Mammary epithelial cell (primary cell): ENCODE results near the gene C2CD4D.

ENCODE experiments used
- EZH2 ChIP-seq: IDR thresholded peaks from 2 replicates; pipeline ENCODE4 v1.6.1; 2012; ENCODE audit warnings: low read length, inconsistent platforms, borderline replicate concordance
- TF ChIP-seq, protein P1 (sequence below), 2 donors: IDR thresholded peaks in 1 of 2; conservative IDR thresholded peaks in 1 of 2; 2 replicates each; pipeline ENCODE4 v1.5.1; 2011 to 2012; ENCODE audit warnings: inconsistent platforms in 2 of 2, low read length in 2 of 2, mild to moderate bottlenecking in 2 of 2, control low read depth in 1 of 2, low read depth in 1 of 2; ENCODE audit not compliant: insufficient read depth in 1 of 2; ENCODE audit errors: extremely low read depth in 1 of 2

DNA sequence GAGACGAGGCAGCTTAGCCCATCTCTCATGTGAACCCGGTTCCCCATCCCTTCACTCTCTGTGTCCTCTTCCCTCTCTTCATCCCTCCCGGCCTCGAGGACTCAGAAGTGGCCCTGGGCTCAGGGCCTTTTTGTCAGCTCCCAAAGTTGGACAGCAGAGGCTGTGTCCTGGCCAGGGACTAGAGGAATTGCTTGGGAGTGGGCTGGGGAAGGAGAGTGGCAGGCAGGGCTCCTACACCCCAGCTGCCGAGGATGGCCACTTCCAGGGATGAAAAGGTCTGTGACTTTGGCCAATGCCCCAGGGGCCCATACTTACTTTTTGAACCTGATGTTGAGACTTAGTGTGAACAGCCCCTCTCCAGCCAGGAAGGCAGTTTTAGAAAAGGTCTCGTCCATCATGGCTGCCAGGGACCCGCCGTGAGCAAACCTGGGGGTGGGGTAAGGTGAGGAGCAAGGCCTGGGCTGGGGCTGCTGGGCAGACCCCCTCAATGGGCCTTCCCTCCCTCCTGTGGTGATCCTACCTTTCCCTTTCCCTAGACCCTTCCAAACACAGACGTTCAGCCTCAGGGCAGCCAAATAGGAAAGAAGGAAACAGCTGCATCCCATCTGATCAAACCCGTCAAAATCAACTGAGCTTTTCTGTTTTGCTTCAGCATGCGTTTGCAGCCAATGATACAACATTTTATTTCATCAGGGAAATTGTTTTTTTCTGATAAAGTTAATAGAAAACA is 8.4 kb upstream of the C2CD4D start:
- TF ChIP-seq, protein P1, sequence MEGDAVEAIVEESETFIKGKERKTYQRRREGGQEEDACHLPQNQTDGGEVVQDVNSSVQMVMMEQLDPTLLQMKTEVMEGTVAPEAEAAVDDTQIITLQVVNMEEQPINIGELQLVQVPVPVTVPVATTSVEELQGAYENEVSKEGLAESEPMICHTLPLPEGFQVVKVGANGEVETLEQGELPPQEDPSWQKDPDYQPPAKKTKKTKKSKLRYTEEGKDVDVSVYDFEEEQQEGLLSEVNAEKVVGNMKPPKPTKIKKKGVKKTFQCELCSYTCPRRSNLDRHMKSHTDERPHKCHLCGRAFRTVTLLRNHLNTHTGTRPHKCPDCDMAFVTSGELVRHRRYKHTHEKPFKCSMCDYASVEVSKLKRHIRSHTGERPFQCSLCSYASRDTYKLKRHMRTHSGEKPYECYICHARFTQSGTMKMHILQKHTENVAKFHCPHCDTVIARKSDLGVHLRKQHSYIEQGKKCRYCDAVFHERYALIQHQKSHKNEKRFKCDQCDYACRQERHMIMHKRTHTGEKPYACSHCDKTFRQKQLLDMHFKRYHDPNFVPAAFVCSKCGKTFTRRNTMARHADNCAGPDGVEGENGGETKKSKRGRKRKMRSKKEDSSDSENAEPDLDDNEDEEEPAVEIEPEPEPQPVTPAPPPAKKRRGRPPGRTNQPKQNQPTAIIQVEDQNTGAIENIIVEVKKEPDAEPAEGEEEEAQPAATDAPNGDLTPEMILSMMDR (conservative IDR thresholded peaks at IDR 0.05 in 1 of 2, IDR thresholded peaks at IDR 0.05 in 1 of 2; ENCODE audit: extremely low read depth in 1 of 2, insufficient read depth in 1 of 2, low read depth in 1 of 2, low read length in 2 of 2), result no peak
- TF ChIP-seq EZH2, result no peak
